MCF 10A (cell line): Measurements from ENCODE around the gene EFNB1. TPM values are rescaled to one million over a fixed set of nuclear protein-coding genes. Genes with fewer than 3 reads are reported as not detected.

Experiments
- BruUV-seq: library from RNA; stranded (reverse); fragments of 400-500 nt; replicated peaks from 2 replicates; lab custom pipeline; 2021; lab: Mats Ljungman, UMichigan
- CTCF ChIA-PET: fragments of 300-600 bp; sonication (Branson Sonifier 250); formaldehyde crosslinking; extraction: SDS; loops from one replicate; lab custom pipeline; 2021; ENCODE audit warnings: antibody characterized with exemption, inconsistent platforms; lab: Yijun Ruan, JAX
- POLR2A ChIA-PET: fragments of 300-600, 350-650 bp; sonication (Branson Sonifier 250); formaldehyde crosslinking; extraction: SDS; loops from one replicate; lab custom pipeline; 2020; ENCODE audit warnings: antibody characterized with exemption, inconsistent platforms; lab: Yijun Ruan, JAX
- DNase-seq: peaks from one replicate; pipeline ENCODE4 v3.0.0-alpha.2; 2018; ENCODE audit not compliant: unreplicated experiment
- H3K27ac Mint-ChIP-seq: one replicate; pipeline ENCODE4 v1.8.0; 2022; ENCODE audit warnings: mild to moderate bottlenecking, low read depth, mixed read lengths; ENCODE audit not compliant: unreplicated experiment
- H3K27me3 Mint-ChIP-seq: one replicate; pipeline ENCODE4 v1.8.0; 2022; ENCODE audit warnings: mixed read lengths; ENCODE audit not compliant: insufficient read depth, unreplicated experiment
- H3K36me3 Mint-ChIP-seq: one replicate; pipeline ENCODE4 v1.8.0; 2022; ENCODE audit warnings: mild to moderate bottlenecking, moderate library complexity, mixed read lengths; ENCODE audit not compliant: insufficient read depth, unreplicated experiment
- H3K4me1 Mint-ChIP-seq: one replicate; pipeline ENCODE4 v1.8.0; 2022; ENCODE audit warnings: mixed read lengths; ENCODE audit not compliant: insufficient read depth, unreplicated experiment
- H3K4me3 Mint-ChIP-seq: one replicate; pipeline ENCODE4 v1.8.0; 2022; ENCODE audit warnings: mild to moderate bottlenecking, moderate library complexity, mixed read lengths; ENCODE audit not compliant: unreplicated experiment
- H3K9me3 Mint-ChIP-seq: one replicate; pipeline ENCODE4 v1.8.0; 2022; ENCODE audit warnings: mixed read lengths; ENCODE audit not compliant: unreplicated experiment
- intact Hi-C: fragments of 100-400 bp; cut with micrococcal nuclease; formaldehyde crosslinking; loops from 2 replicates; pipeline ENCODE4 v1.14.1; 2022
- total RNA-seq: library from RNA; stranded (reverse); gene quantifications from 2 replicates; pipeline ENCODE4 v1.2.3, GENCODE V29; 2022
- TF ChIP-seq, protein P1 (sequence below): fragments of 200-600 bp; IDR thresholded peaks from one replicate; pipeline ENCODE4 v1.8.0; 2022; ENCODE audit warnings: antibody characterized with exemption, mild to moderate bottlenecking; ENCODE audit not compliant: unreplicated experiment

The EFNB1 gene
- total RNA-seq, 1 experiment from 2014 or later, result 42.9 TPM

DNA sequence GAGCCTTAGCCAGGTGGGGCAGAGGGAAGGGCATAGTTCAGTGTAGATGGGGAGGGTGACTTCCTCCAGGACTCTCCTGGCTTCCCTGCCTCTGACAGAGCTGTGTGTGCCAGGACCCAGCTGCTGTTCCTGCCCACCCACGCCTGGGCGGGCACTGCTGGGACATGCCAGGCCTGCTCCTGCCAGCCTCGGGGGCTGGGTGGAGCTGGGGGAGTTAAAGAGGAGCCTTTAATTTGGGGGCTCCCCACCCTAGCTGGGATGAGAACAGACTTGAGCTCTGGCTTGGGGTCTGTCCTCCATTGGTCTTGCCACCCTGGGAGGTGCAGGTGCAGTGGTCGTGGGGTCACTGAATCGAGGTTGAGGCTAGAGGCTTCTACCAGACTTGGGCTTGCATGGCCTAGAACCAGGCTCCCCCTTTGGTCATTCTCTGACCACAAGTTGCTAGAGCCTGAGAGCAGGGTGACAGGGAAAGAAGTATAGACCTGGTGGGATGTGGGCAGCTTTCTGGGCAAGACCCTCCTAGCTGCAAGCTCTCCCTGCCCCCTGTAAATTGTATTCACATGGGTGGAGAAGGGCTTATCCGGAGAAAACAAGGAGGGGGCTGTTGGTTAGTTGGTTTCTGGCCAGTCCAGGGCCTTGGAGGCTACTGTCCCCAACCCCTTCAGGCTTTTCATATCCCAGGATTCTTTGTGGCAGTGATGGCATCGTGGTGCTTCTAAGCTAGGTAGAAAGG lies 5.7 kb downstream of the EFNB1 start:
- intact Hi-C loops, result loop anchor here (10.0 kb wide), 1 partner anchor 100 kb away; no protein-coding TSS in a partner anchor
- POLR2A ChIA-PET, result interaction anchor here (1.0 to 1.2 kb wide), 2 partner anchors 8 to 193 kb away, joined by 3 read pairs; no protein-coding TSS in a partner anchor
- TF ChIP-seq, protein P1, sequence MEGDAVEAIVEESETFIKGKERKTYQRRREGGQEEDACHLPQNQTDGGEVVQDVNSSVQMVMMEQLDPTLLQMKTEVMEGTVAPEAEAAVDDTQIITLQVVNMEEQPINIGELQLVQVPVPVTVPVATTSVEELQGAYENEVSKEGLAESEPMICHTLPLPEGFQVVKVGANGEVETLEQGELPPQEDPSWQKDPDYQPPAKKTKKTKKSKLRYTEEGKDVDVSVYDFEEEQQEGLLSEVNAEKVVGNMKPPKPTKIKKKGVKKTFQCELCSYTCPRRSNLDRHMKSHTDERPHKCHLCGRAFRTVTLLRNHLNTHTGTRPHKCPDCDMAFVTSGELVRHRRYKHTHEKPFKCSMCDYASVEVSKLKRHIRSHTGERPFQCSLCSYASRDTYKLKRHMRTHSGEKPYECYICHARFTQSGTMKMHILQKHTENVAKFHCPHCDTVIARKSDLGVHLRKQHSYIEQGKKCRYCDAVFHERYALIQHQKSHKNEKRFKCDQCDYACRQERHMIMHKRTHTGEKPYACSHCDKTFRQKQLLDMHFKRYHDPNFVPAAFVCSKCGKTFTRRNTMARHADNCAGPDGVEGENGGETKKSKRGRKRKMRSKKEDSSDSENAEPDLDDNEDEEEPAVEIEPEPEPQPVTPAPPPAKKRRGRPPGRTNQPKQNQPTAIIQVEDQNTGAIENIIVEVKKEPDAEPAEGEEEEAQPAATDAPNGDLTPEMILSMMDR, result no peak
- peaks cover 30% of the 10 kb centered on the region for H3K27me3 Mint-ChIP-seq
- peak overlapping the region; percentile 74 for H3K27ac Mint-ChIP-seq
- H3K36me3 Mint-ChIP-seq, result peaks cover 11% of the 10 kb centered on the region
- peak overlapping the region; percentile 77 for H3K4me3 Mint-ChIP-seq
- CTCF ChIA-PET, result interaction anchor here (0.6 to 1.8 kb wide), 7 partner anchors 9 to 1252 kb away, joined by 3 to 6 read pairs (median 3); no protein-coding TSS in a partner anchor
- peaks cover 12% of the 10 kb centered on the region for H3K4me1 Mint-ChIP-seq
- H3K9me3 Mint-ChIP-seq, result peaks cover 6% of the 10 kb centered on the region
- no TSS peak for BruUV-seq
- DNase-seq, result peak; percentile 18

DNA sequence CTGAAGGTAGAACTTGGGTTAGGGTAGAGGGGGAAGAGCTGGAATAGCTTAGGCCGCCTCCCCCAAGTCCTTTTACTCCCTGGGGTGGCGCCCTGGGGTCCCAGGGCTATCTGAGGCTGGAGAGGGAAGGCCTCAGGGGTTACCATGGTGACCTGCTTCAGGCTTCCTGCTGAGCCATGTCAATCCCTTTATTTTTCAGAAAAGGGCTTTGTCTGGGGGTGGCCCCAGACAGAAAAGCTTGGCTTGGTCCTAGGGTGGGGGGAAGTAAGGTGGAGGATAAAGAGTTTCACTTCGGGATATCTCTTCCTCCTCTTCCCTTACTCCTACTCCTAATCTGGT lies 6.3 kb downstream of the EFNB1 start:
- peak overlapping the region; percentile 74 for H3K27ac Mint-ChIP-seq
- ChIA-PET POLR2A (no interaction called here), CTCF (interaction anchor here (1.0 to 1.5 kb wide), 3 partner anchors 11 to 226 kb away, joined by 3 to 6 read pairs (median 4); no protein-coding TSS in a partner anchor)
- H3K27me3 Mint-ChIP-seq, result peaks cover 30% of the 10 kb centered on the region
- peaks cover 16% of the 10 kb centered on the region for H3K36me3 Mint-ChIP-seq
- peaks cover 6% of the 10 kb centered on the region for H3K9me3 Mint-ChIP-seq
- DNase-seq, result no peak
- intact Hi-C loops, result loop anchor here (10.0 kb wide), 1 partner anchor 100 kb away; no protein-coding TSS in a partner anchor
- TF ChIP-seq, protein P1, result no peak
- peaks cover 12% of the 10 kb centered on the region for H3K4me1 Mint-ChIP-seq
- no TSS peak for BruUV-seq
- H3K4me3 Mint-ChIP-seq, result no peak overlapping the region

DNA sequence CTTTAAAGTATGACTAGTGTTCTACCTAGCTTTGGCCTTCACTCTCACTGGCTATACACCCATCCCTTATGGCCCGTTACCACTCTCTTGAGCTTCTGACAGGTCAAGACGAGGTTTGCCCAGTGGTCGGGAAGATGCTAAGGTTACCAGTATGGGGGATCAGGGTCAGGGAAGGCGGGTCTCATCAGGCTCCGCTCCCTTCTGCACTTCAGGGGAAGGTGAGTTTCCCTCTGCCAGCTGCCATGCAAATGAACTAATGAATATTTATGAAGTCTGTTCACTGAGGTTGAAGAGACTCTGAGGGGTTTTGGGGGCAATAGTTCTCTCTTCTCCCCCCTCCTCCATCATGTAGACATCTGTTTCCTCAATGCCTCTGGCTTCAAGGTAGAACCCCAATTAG lies 6.6 kb downstream of the EFNB1 start:
- H3K4me3 Mint-ChIP-seq, result no peak overlapping the region
- H3K4me1 Mint-ChIP-seq, result peaks cover 12% of the 10 kb centered on the region
- TF ChIP-seq, protein P1, result no peak
- H3K27ac Mint-ChIP-seq, result no peak overlapping the region
- ChIA-PET CTCF (interaction anchor here (1.0 to 1.5 kb wide), 2 partner anchors 192 to 225 kb away, joined by 3 to 4 read pairs; no protein-coding TSS in a partner anchor), POLR2A (no interaction called here)
- intact Hi-C loops, result loop anchor here (10.0 kb wide), 1 partner anchor 99 kb away; no protein-coding TSS in a partner anchor
- H3K36me3 Mint-ChIP-seq, result peaks cover 20% of the 10 kb centered on the region
- H3K9me3 Mint-ChIP-seq, result peaks cover 6% of the 10 kb centered on the region
- BruUV-seq, result no TSS peak
- peaks cover 30% of the 10 kb centered on the region for H3K27me3 Mint-ChIP-seq
- no peak for DNase-seq

DNA sequence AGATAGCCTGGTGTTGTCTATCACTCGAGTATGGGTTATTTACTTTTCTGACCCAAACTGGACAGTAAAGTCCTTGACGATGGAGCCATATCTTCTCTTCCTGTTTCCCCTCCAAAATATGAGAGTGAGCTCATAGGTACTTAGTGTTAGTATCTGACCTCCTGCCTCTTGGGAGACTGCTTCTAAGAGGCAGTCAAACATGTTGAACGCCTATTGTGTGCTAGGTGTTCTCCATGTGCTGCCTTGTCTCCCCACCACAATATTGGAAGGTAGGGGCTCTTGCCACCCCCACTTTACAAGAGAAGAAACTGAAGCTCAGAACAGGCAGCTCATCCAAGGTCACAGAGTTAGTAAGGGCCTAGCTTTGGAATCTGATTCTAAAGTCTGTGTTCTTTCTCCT lies 8.3 kb downstream of the EFNB1 start:
- Mint-ChIP-seq H3K27ac (peak overlapping the region; percentile 67), H3K4me3 (no peak overlapping the region), H3K9me3 (peaks cover 6% of the 10 kb centered on the region), H3K4me1 (peaks cover 12% of the 10 kb centered on the region), H3K27me3 (peaks cover 24% of the 10 kb centered on the region), H3K36me3 (peaks cover 31% of the 10 kb centered on the region)
- DNase-seq, result no peak
- intact Hi-C loops, result loop anchor here (10.0 kb wide), 1 partner anchor 98 kb away; no protein-coding TSS in a partner anchor
- BruUV-seq, result no TSS peak
- ChIA-PET POLR2A (no interaction called here), CTCF (interaction anchor here (0.6 to 1.1 kb wide), 3 partner anchors 9 to 550 kb away, joined by 3 read pairs; no protein-coding TSS in a partner anchor)
- TF ChIP-seq, protein P1, result no peak
